Stimulated activated CD8-positive, alpha-beta memory T cell treated with anti-CD3 and anti-CD28 coated beads, Interleukin-15, amount 100 ng/mL, for 48 hours (primary cell): Measurements from ENCODE around the gene CEMIP2.
"Not testable (repeated sequence)": the region's sequence is repeated elsewhere in the genome, so short reads cannot be mapped to it uniquely, and the experiment has no call there.

Source experiments
- DNase-seq, 2 donors: peaks; one replicate each; pipeline ENCODE4 v3.0.0-alpha.2; 2020; ENCODE audit warnings: low read depth in 2 of 2

Gene CEMIP2

DNA sequence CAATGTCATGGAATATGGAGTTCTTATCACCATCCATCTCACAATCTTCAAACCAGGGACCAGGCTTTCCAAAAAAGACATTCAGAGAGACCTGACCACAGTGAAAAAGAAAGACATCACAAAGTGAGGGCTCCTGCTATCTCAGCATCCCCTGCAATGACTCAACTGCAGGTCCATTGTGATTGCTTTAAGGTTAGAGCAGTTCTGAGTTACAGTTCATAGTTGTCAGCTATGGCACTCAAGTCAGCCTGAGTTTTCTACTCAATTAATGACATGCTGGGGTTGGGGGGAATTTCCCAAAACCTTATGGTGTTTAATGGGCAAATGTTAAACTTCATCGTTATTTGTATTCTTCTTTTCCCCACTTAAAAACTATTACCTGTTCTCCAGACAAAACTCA is 58.9 kb downstream of the CEMIP2 start:
- DNase-seq: no peak

GRCh38 chr9:71706176-71706575 is 62.1 kb downstream of the CEMIP2 start:
- DNase-seq: no peak

- DNase-seq: no peak
These were observed 63.5 kb downstream of the CEMIP2 start for GRCh38 chr9:71704796-71705195.

DNA sequence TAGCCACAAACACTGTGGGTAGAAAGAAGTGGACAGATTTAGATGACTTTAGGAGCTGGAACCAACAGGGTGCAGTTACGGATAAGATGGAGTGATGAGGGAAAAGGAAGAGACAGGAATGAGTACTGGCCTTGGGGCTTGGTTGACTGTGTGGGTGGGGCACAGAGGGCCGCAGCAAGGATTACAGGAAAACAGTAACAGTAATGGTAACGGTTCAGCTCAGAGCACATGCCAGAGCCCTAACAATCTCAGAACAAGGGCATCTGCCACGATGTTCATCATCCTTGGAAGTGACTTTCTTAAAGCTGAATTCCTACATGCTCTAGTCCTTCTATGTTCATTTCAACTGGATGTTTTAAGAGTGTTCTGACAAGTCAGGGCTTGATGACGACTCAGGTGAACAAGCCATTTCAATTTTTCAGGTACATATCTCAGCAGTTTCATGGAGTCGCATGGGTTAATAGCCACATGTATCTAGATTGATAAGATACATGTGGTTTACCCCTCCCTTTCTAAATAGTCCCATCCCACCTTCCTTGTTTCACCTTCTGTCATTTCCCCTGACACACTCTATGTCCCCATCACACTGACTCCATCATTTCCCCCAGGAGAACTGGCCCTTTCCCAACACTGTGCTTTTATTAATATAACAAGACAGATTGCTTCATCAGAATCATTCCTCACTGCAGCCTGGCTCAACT is 65.0 kb downstream of the CEMIP2 start:
- no peak for DNase-seq

GRCh38 chr9:71697882-71698281 is 70.4 kb downstream of the CEMIP2 start:
- DNase-seq: no peak

DNA sequence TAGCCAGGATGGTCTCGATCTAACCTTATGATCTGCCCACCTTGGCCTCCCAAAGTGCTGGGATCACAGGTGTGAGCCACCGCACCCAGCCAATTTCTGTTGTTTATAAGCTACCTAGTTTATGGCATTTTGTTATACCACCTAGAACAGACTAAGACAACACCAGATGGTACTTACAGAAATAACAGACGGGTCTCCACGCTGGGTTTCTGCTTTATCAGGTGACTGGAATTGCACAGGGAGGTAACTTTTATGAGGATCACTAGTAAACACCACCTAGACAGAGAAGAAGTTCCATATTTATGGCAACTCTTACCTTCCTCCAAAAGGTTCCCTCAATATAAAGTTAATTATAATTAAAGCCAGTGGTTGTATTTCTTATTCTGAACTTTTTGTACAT is 74.0 kb downstream of the CEMIP2 start:
- DNase-seq: no peak

- no peak for DNase-seq
These were observed 74.7 kb downstream of the CEMIP2 start for GRCh38 chr9:71693607-71694006.

DNA sequence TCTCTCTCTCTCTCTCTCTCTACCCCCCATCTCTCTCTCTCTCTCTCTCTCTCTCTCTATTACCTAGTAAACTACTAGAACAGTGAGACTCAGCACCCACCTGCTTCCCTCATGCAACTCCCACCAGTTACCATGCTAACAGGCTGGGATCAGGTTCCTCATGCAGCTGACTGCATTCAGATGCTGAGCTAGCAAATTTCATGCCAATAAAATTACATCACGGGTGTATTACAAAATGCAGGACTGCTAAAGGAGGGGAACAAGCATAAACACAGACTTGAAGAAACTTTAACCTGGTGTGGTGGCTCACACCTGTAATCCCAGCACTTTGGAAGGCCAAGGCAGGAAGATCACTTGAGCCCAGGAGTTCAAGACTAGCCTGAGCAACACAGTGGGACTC is 76.0 kb downstream of the CEMIP2 start:
- no peak for DNase-seq

DNA sequence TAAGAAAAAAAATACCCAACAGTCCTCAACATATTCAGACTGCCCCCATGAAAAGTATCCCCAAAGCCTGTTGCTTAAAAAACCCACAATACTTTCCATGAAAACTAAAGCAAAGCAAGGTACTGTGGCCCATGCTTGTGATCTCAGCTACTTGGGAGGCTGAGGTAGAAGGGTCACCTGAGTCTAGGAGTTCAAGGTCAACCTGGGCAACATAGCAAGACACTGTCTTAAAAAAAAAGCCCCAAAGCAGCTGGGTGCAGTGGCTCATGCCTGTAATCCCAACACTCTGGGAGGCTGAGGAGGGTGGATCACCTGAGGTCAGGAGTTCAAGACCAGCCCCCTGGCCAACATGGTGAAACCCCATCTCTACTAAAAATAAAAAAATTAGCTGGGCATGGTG is 76.7 kb downstream of the CEMIP2 start:
- not testable (repeated sequence) for DNase-seq

- no peak for DNase-seq
These were observed 77.5 kb downstream of the CEMIP2 start for GRCh38 chr9:71690689-71691435.

DNA sequence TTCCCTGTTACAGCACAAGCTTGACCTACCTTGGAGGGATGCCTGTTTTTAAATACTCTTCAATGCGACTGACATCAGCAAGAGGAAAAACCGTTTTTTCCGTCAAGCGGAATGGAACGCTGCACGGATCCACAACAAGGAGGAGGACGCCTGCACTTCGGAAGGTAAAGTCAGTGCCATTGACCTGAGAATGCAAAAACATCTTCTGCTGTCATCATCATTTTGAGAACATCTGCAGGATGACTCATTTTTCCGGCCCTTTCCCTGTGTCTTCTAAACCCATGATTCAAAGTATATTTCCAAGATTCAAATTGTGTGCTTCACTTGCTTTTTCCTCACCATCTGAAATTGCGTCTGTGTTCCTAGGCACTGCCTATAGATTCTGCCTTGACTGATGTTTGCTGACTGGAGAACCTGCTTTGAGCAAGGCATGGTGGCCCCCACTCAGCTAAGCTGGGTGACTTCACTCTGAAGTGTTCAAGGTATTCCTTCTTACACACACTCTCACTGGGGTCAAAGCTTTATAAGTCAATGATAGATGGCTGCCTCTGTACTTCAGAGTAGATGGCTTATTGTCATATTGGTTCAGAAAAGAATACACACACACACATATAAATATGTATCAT is 78.1 kb downstream of the CEMIP2 start:
- DNase-seq: no peak

- no peak for DNase-seq
These were observed 80.6 kb downstream of the CEMIP2 start for GRCh38 chr9:71687676-71688075.

DNA sequence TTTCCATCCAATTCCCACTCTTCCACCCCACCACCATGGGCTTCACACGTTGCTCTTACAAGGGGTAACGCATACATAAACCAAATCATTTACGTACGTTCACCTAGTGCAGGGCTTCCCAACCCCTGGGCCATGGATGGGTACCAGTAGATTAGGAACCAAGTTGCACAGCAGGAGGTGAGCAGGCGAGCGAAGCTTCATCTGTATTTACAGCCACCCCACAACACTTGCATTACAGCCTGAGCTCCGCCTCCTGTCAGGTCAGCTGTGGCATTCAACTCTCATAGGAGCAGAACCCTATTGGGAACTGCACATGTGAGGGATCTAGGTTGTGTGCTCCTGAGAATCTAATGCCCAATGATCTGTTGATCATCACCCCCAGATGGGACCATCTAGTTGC is 82.3 kb downstream of the CEMIP2 start:
- DNase-seq: no peak

DNA sequence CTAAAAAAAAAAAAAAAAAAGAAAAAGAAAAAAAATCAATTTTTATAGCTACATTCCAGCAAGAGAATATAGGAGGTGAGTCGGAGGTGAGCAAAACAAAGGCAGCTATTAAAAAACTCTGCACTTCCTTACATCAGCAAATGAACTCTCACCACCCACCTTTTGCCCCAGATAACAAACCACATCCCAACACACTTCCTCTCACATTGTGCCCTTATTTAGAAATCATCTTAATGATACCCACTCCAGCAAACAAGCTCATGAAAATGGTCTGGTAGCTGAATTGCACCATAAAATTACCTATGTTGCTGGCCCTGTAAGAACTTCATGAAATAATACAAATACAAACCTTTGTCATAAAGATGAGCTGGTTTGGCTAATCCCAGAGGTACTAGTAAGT is 82.9 kb downstream of the CEMIP2 start:
- no peak for DNase-seq

DNA sequence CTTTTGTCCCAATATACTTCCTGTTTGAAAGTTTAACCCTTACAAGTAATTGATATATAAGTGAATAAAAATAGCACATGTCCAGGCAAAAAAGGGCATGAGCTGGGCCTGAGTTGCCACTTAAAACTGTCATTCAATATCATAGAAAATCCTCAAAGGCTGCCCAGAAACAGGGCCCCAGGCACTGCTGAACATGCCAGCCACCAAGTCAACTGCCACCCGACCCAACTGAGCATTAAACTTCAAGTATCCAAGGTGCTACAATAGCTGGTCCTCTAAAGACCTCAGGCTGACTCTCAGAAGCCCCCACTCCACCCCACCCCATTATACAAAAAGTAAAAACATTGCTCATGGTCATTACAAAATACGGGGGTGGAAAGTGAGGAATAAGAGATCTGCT is 83.7 kb downstream of the CEMIP2 start:
- no peak for DNase-seq

DNA sequence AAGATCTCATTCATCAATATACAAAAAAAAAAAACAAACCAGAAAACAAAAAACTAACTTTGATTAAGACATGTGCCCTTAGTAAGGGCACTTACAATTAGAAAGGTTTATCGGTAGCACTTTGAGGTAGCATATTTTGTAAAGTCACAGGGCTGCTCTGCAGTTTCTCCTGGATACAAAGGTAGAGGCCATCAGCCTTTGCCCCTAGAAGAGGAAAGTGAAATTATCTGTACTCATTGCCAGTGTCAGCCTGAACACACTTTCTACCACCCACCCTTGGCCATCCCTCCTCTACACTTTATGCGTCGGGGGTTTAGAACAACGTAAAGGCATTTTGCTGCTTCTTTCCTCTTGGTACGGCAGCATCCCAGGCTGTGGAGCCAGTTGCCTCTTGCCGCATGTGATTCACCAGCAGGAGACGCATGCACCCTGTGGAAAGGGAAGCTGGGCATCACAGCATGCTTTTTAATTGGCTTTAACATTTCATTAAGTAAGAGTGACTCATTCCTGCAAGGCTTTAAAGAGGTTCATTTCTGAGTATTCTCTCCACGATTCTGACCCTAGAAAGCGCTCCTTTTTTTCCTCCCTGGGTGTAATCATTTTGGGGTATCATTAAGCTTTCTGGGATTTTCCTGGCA is 84.6 kb downstream of the CEMIP2 start:
- no peak for DNase-seq

- DNase-seq: no peak
These were observed 86.5 kb downstream of the CEMIP2 start for GRCh38 chr9:71681708-71682272.

- DNase-seq: no peak
These were observed 87.1 kb downstream of the CEMIP2 start for GRCh38 chr9:71681104-71681707.

- DNase-seq: no peak
These were observed 87.9 kb downstream of the CEMIP2 start for GRCh38 chr9:71680189-71680980.

DNA sequence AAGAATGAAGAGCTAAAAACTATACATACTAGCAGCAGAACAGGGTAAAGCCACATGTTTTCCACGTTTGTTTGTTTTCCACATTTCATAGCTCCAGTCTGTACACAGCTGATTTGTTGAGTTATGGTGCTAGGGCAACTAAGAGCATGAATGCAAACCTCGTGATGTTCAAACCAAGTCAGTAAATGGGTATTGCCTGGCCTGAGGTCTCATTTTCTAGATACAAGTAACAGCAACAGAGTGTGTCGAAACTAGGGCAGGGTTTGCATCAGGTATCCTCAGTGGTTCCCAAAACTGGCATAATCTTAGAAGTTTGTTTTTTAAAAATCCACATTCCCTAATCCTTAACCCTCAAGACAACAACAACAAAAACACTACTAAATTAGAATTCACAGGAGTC is 89.3 kb downstream of the CEMIP2 start:
- no peak for DNase-seq

GRCh38 chr9:71677209-71677608 is 91.1 kb downstream of the CEMIP2 start:
- DNase-seq: no peak
